SU-DHL-6 (cell line): ENCODE data around the gene RAB2B.

Experiments used
- H2AFZ ChIP-seq: fragments of 200-600 bp; sonication (generic); 2 replicates; pipeline ENCODE4 v1.6.1; 2014; ENCODE audit warnings: low read depth, mild to moderate bottlenecking, moderate library complexity, mixed read lengths, antibody characterized with exemption, low read length; ENCODE audit not compliant: severe bottlenecking
- H3F3A ChIP-seq: fragments of 200-600 bp; shearing (Covaris generic); 2 replicates; pipeline ENCODE4 v1.6.0; 2016; ENCODE audit warnings: antibody characterized with exemption, mild to moderate bottlenecking; ENCODE audit not compliant: insufficient read depth
- H3K27ac ChIP-seq: fragments of 200-600 bp; sonication (generic); 2 replicates; pipeline ENCODE4 v1.5.1; 2016; ENCODE audit warnings: low read depth, mild to moderate bottlenecking, low read length, moderate library complexity, mixed read lengths
- H3K27me3 ChIP-seq: fragments of 200-600 bp; sonication (generic), shearing (Covaris generic); 2 replicates; pipeline ENCODE4 v1.6.0; 2014; ENCODE audit warnings: mild to moderate bottlenecking, low read length
- H3K36me3 ChIP-seq: fragments of 200-600 bp; sonication (generic); 2 replicates; pipeline ENCODE4 v1.6.1; 2014; ENCODE audit warnings: mild to moderate bottlenecking, low read length, mixed read lengths
- H3K4me2 ChIP-seq: fragments of 300-600, 200-600 bp; shearing (Covaris generic), sonication (generic); 2 replicates; pipeline ENCODE4 v1.6.0; 2014; ENCODE audit warnings: low read length, low read depth, mild to moderate bottlenecking; ENCODE audit not compliant: poor library complexity, severe bottlenecking
- H3K4me3 ChIP-seq: fragments of 200-600 bp; sonication (generic); 2 replicates; pipeline ENCODE4 v1.5.1; 2014; ENCODE audit warnings: antibody characterized with exemption, low read length, mild to moderate bottlenecking, mixed read lengths; ENCODE audit not compliant: insufficient read depth, poor library complexity, severe bottlenecking
- H3K79me2 ChIP-seq: fragments of 200-600 bp; sonication (generic); 2 replicates; pipeline ENCODE4 v1.6.1; 2014; ENCODE audit warnings: mild to moderate bottlenecking, low read length, moderate library complexity; ENCODE audit not compliant: insufficient read depth
- H3K9ac ChIP-seq: fragments of 200-600 bp; sonication (generic); 2 replicates; pipeline ENCODE4 v1.7.0; 2014; ENCODE audit warnings: mild to moderate bottlenecking, low read length
- H3K9me2 ChIP-seq: fragments of 200-600 bp; sonication (generic); replicated peaks from 2 replicates; pipeline ENCODE4 v1.6.1; 2014; ENCODE audit warnings: low read length; ENCODE audit not compliant: insufficient read depth
- H3K9me3 ChIP-seq: fragments of 200-600 bp; sonication (generic); 2 replicates; pipeline ENCODE4 v1.6.1; 2014; ENCODE audit warnings: low read length, mixed read lengths; ENCODE audit not compliant: insufficient read depth
- H4K20me1 ChIP-seq: fragments of 200-600 bp; sonication (generic); 2 replicates; pipeline ENCODE4 v1.6.1; 2014; ENCODE audit warnings: low read depth, mild to moderate bottlenecking, antibody characterized with exemption, low read length, moderate library complexity, mixed read lengths
- CTCF ChIP-seq: fragments of 200-600 bp; sonication (generic); IDR thresholded peaks from one replicate; pipeline ENCODE4 v1.5.1; 2017; ENCODE audit warnings: antibody characterized with exemption, mild to moderate bottlenecking, low read length, moderate library complexity; ENCODE audit not compliant: insufficient read depth, poor library complexity, severe bottlenecking
- EZH2phosphoT487 ChIP-seq: fragments of 200-600 bp; sonication (generic), shearing (Covaris generic); conservative IDR thresholded peaks from 2 replicates; pipeline ENCODE4 v1.6.1; 2018; ENCODE audit warnings: mild to moderate bottlenecking, antibody characterized with exemption, low read length, moderate library complexity, mixed read lengths

RAB2B gene

GRCh38 chr14:21476925-21477681 is at the start of gene RAB2B, which contains the start of gene TOX4:
TSS of gene RAB2B (minus strand) at chr14:21476959. CDS start at chr14:21476872, 87 bp downstream.
TSS of gene TOX4 (plus strand) at chr14:21477195. CDS start at chr14:21477279, 84 bp downstream.
- H3K79me2 ChIP-seq = peaks cover 42% of the 10 kb centered on the region
- H3K9me3 ChIP-seq = no peaks in the 10 kb centered on the region
- H4K20me1 ChIP-seq = no peaks in the 10 kb centered on the region
- H3K36me3 ChIP-seq = 0 out of 2 replicates have a peak, but pooled peaks cover 5% of the 10 kb centered on the region
- peak within 1 kb of the TSS; percentile 74 for H3K27ac ChIP-seq
- no peaks in the 10 kb centered on the region for H3K27me3 ChIP-seq
- H3K9me2 ChIP-seq = no peaks in the 10 kb centered on the region
- peak; percentile 95 for TF ChIP-seq CTCF
- TF ChIP-seq EZH2phosphoT487 = no peak
- H2AFZ ChIP-seq = peak within 1 kb of the TSS; percentile 60
- H3F3A ChIP-seq = no peaks in the 10 kb centered on the region
- H3K4me2 ChIP-seq = peak within 1 kb of the TSS; percentile 86
- H3K4me3 ChIP-seq = peak within 1 kb of the TSS; percentile 90
- H3K9ac ChIP-seq = peak within 1 kb of the TSS; percentile 71

- Histone ChIP-seq H3K9ac (no peak within 1 kb of the TSS), H2AFZ (no peak within 1 kb of the TSS), H3K9me3 (no peaks in the 10 kb centered on the region), H3K4me2 (peak within 1 kb of the TSS; percentile 25), H3K36me3 (no peaks in the 10 kb centered on the region), H3K9me2 (no peaks in the 10 kb centered on the region), H3K27me3 (no peaks in the 10 kb centered on the region), H3K79me2 (no peaks in the 10 kb centered on the region), H4K20me1 (no peaks in the 10 kb centered on the region), H3F3A (no peaks in the 10 kb centered on the region), H3K4me3 (no peak within 1 kb of the TSS), H3K27ac (no peak within 1 kb of the TSS)
- TF ChIP-seq CTCF (no peak), EZH2phosphoT487 (no peak)
These were observed 49.4 kb upstream of the RAB2B start, which contains the start of gene SALL2 for GRCh38 chr14:21525962-21526671. TSS of gene SALL2 (minus strand) at chr14:21526346. CDS start at chr14:21526127, 219 bp downstream.

- Histone ChIP-seq H2AFZ (no peak overlapping the region), H3K4me3 (no peak overlapping the region), H4K20me1 (no peaks in the 10 kb centered on the region), H3K9me2 (no peaks in the 10 kb centered on the region), H3K4me2 (no peak overlapping the region), H3K79me2 (no peaks in the 10 kb centered on the region), H3K27me3 (no peaks in the 10 kb centered on the region), H3K27ac (no peak overlapping the region), H3F3A (no peaks in the 10 kb centered on the region), H3K36me3 (no peaks in the 10 kb centered on the region), H3K9ac (no peak overlapping the region), H3K9me3 (no peaks in the 10 kb centered on the region)
- TF ChIP-seq EZH2phosphoT487 = no peak
These were observed 48.8 kb upstream of the RAB2B start for GRCh38 chr14:21525571-21525961.
